ENCODE data around the gene CHMP4B.

DNA sequence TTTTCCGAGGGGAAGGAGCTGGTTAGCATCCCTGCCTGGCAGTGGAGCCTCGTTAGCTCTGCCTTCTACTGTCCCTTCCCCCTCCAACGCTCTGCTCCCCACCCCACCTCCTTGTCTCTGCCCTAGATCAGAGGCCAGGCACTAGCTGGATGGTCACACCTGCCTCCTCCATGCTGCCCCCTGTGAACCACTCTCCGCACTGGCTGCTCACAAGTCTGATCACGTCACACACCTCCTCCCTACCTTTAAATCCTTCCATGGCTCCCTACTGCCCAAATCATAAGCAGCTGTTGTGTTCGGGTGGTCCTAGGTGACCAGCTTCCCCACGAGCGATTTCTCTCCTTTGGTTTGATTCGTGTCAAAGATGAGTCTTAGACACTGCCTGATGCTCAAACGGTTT, 71.3 kb downstream of the CHMP4B start:
- TF ChIP-seq, protein P1, sequence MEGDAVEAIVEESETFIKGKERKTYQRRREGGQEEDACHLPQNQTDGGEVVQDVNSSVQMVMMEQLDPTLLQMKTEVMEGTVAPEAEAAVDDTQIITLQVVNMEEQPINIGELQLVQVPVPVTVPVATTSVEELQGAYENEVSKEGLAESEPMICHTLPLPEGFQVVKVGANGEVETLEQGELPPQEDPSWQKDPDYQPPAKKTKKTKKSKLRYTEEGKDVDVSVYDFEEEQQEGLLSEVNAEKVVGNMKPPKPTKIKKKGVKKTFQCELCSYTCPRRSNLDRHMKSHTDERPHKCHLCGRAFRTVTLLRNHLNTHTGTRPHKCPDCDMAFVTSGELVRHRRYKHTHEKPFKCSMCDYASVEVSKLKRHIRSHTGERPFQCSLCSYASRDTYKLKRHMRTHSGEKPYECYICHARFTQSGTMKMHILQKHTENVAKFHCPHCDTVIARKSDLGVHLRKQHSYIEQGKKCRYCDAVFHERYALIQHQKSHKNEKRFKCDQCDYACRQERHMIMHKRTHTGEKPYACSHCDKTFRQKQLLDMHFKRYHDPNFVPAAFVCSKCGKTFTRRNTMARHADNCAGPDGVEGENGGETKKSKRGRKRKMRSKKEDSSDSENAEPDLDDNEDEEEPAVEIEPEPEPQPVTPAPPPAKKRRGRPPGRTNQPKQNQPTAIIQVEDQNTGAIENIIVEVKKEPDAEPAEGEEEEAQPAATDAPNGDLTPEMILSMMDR (IDR thresholded peaks at IDR 0.05; ENCODE audit: low read depth, low read length), result no peak
- TF ChIP-seq POLR2A (IDR thresholded peaks at IDR 0.05; ENCODE audit: extremely low read depth, insufficient read length), result no peak
- TF ChIP-seq, protein P2, sequence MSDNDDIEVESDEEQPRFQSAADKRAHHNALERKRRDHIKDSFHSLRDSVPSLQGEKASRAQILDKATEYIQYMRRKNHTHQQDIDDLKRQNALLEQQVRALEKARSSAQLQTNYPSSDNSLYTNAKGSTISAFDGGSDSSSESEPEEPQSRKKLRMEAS (IDR thresholded peaks at IDR 0.05; ENCODE audit: low read depth, low read length), result no peak
- no peak for TF ChIP-seq MYC (IDR thresholded peaks at IDR 0.05; ENCODE audit: low read depth, low read length)
